Right ventricle myocardium superior (tissue), 1 donor: ENCODE data around the gene DAAM2. TPM values are rescaled to one million over a fixed set of nuclear protein-coding genes. Genes with fewer than 3 reads are reported as not detected.

Experiments used
- ATAC-seq: fragments of 200-7000 bp; cut with Tn5 transposase; one replicate; pipeline ENCODE4 v1.9.1; 2020; ENCODE audit warnings: mild to moderate bottlenecking; ENCODE audit not compliant: poor library complexity
- DNase-seq: peaks from one replicate; pipeline ENCODE4 v3.0.0-alpha.2; 2020
- intact Hi-C: fragments of 100-400 bp; cut with DNase I; formaldehyde crosslinking; loops from one replicate; pipeline ENCODE4 v1.11.2; 2022
- total RNA-seq: library from RNA; stranded (reverse); fragmentation: NEBNext Ultra II Directional; extraction: Animal tissue kit (Norgen Biotek cat#: 25700); gene quantifications from one replicate; pipeline ENCODE4 v1.2.1, GENCODE V29; 2021
- donor health status: DM: no; HTN: yes; CAD: no; lungs with severe emphysema.

Gene DAAM2
- total RNA-seq, 1 donor from 2014 or later = 13.0 TPM

- DNase-seq = no peak
- no peak for ATAC-seq
- intact Hi-C loops = no loop called here
These were observed 104.5 kb downstream of the DAAM2 start for GRCh38 chr6:39896701-39897100.

GRCh38 chr6:39897698-39898097 lies 105.5 kb downstream of the DAAM2 start:
- no peak for ATAC-seq
- intact Hi-C loops = no loop called here

GRCh38 chr6:39898625-39899024 lies 106.4 kb downstream of the DAAM2 start:
- DNase-seq = no peak
- ATAC-seq = no peak
- intact Hi-C loops = no loop called here

More at GRCh38 chr6:39897698-39898097, 105.5 kb downstream of the DAAM2 start:
- DNase-seq = no peak

GRCh38 chr6:39899554-39900295 lies 107.5 kb downstream of the DAAM2 start:
- DNase-seq (no peak), ATAC-seq (no peak)
- intact Hi-C loops = no loop called here

GRCh38 chr6:39901116-39901655 lies 109.0 kb downstream of the DAAM2 start:
- DNase-seq (no peak), ATAC-seq (no peak)

GRCh38 chr6:39901670-39902069 lies 109.5 kb downstream of the DAAM2 start:
- no peak for ATAC-seq
- intact Hi-C loops = no loop called here
- DNase-seq = no peak

More at GRCh38 chr6:39901116-39901655, 109.0 kb downstream of the DAAM2 start:
- intact Hi-C loops = no loop called here

- DNase-seq = no peak
- no peak for ATAC-seq
- intact Hi-C loops = no loop called here
These were observed 110.0 kb downstream of the DAAM2 start for GRCh38 chr6:39902136-39902535.

GRCh38 chr6:39902786-39903465 lies 110.8 kb downstream of the DAAM2 start:
- intact Hi-C loops = no loop called here
- DNase-seq (no peak), ATAC-seq (no peak)

- intact Hi-C loops = no loop called here
- ATAC-seq = no peak
- DNase-seq = no peak
These were observed 111.5 kb downstream of the DAAM2 start for GRCh38 chr6:39903656-39904055.

GRCh38 chr6:39904946-39905639 lies 112.9 kb downstream of the DAAM2 start:
- ATAC-seq (no peak), DNase-seq (no peak)
- intact Hi-C loops = no loop called here

- DNase-seq = no peak
- ATAC-seq = no peak
- intact Hi-C loops = no loop called here
These were observed 113.4 kb downstream of the DAAM2 start for GRCh38 chr6:39905640-39905975.

- intact Hi-C loops = no loop called here
- ATAC-seq (no peak), DNase-seq (no peak)
These were observed 114.2 kb downstream of the DAAM2 start for GRCh38 chr6:39906318-39906761.

- ATAC-seq (no peak), DNase-seq (no peak)
- intact Hi-C loops = no loop called here
These were observed 115.8 kb downstream of the DAAM2 start for GRCh38 chr6:39907871-39908575.

GRCh38 chr6:39908838-39909583 lies 116.8 kb downstream of the DAAM2 start:
- intact Hi-C loops = no loop called here
- no peak for DNase-seq
- ATAC-seq = no peak

GRCh38 chr6:39909701-39910100 lies 117.5 kb downstream of the DAAM2 start:
- no peak for DNase-seq
- intact Hi-C loops = no loop called here
- ATAC-seq = no peak

GRCh38 chr6:39910164-39910563 lies 118.0 kb downstream of the DAAM2 start:
- DNase-seq = no peak
- no peak for ATAC-seq
- intact Hi-C loops = no loop called here

- ATAC-seq (no peak), DNase-seq (no peak)
- intact Hi-C loops = no loop called here
These were observed 118.6 kb downstream of the DAAM2 start for GRCh38 chr6:39910744-39911143.

GRCh38 chr6:39911513-39912125 lies 119.4 kb downstream of the DAAM2 start:
- ATAC-seq (no peak), DNase-seq (no peak)
- intact Hi-C loops = no loop called here
